Measurements from ENCODE around the gene CWC22. TPM values are rescaled to one million over a fixed set of nuclear protein-coding genes. Genes with fewer than 3 reads are reported as not detected.

CWC22 gene
- total and polyA plus RNA-seq, 2 of the 8 experiments (the other 6 are each of a cell fraction or from before 2014, with no cell fraction given): 3.7 to 34.0 TPM

DNA sequence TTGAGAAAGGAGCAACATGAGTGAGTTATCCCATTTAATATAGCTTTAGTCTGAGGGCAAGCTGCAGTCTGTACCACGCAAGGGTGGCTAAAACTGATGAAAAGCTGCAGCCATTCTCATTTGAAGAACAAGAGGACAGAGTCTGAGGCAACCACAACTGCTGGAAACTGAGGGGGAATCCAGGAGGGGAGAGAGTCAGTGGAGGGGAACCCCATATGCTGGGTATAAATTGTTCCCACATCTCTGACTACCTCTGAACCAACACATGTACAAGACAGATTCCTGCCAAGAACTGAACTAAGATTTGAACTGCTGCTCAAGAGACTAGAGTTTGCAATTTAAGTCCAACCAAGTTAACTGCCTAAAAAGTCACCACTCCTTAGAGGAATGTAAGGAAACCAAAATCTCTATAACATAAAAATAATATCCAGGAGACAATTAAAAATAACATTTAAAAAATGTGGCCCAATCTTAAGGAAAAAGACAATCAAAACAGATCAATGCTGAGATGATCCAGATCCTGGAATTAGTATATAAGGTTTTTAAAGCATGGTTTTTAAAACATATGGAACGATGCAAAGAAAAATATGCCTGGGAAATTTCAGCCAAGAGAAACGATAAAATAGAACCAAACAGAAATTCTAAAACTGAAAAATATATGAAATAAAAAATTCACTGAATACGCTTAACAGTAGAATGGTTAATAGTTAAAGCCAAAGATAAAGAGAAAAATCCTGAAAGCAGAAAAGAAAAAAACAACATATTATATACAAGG lies 11.2 kb downstream of the CWC22 start:
- H2AK5ac ChIP-seq (ENCODE audit: low read depth, low read length): 0 out of 2 replicates have a peak overlapping the region, but pooled peaks have one; percentile 14
- no peak for FAIRE-seq
- H2BK15ac ChIP-seq (ENCODE audit: low read length): no peak overlapping the region
- DNase-seq (ENCODE audit: low read depth in 1 of 2, low spot score in 2 of 2): no peak
- H4K8ac ChIP-seq (ENCODE audit: extremely low read depth, insufficient read depth, low read length): no peak overlapping the region
- H3K79me1 ChIP-seq (ENCODE audit: low read depth, low read length): peaks cover 4% of the 10 kb centered on the region; the same call in 1 of the 2 replicates
- H3K4ac ChIP-seq (replicated peaks; ENCODE audit: insufficient read length, low read depth, low read length): no peak overlapping the region
- no peak overlapping the region for H3K27ac ChIP-seq (ENCODE audit: low read depth, low read length)
- no peak overlapping the region for H2BK20ac ChIP-seq (ENCODE audit: low read length)
- CTCF ChIA-PET (ENCODE audit: partially characterized antibody): interaction anchor here (2.0 kb wide), 1 partner anchor 81 kb away, joined by 9 read pairs; no protein-coding TSS in a partner anchor
- no peaks in the 10 kb centered on the region for H3K9me3 ChIP-seq (ENCODE audit: insufficient read depth in 2 of 2, low read depth in 1 of 2, low read length in 1 of 2)
- peaks cover 0 to 88% of the 10 kb centered on the region in 2 experiments; a peak in 3 of 4 replicates for H3K79me2 ChIP-seq (ENCODE audit: control insufficient read depth in 1 of 2, insufficient read depth in 2 of 2, low read length in 2 of 2)
- H3K9ac ChIP-seq (replicated peaks in 1 of 4; ENCODE audit: extremely low read depth in 1 of 4, low read depth in 3 of 4, low read length in 3 of 4): no peak overlapping the region; a peak in 1 of 7 replicates
- no peak overlapping the region for H4K5ac ChIP-seq (ENCODE audit: insufficient read length, low read depth, low read length)
- no peak overlapping the region for H2BK5ac ChIP-seq (ENCODE audit: low read depth, low read length)
- no peak overlapping the region for H3K23ac ChIP-seq (ENCODE audit: insufficient read length)
- H4K20me1 ChIP-seq (replicated peaks in 1 of 2; ENCODE audit: control insufficient read depth in 1 of 2, insufficient read depth in 2 of 2, low read length in 2 of 2): no peaks in the 10 kb centered on the region
- peaks cover 2 to 6% (median 3%) of the 10 kb centered on the region in 4 experiments; a peak in 4 of 7 replicates for H3K4me1 ChIP-seq (replicated peaks in 1 of 4; ENCODE audit: control insufficient read depth in 3 of 4, insufficient read depth in 4 of 4, low read length in 3 of 4)
- peak overlapping the region; percentile 40; the same call in 1 of the 2 replicates for H2BK12ac ChIP-seq (ENCODE audit: low read depth, low read length)
- H3K4me3 ChIP-seq (ENCODE audit: extremely low read depth in 1 of 4, insufficient read depth in 2 of 4, low read depth in 3 of 4, low read length in 4 of 4): no peak overlapping the region
- POLR2A ChIA-PET (ENCODE audit: partially characterized antibody): interaction anchor here (1.9 kb wide), 1 partner anchor 10 kb away, joined by 5 read pairs; no protein-coding TSS in a partner anchor
- H4K91ac ChIP-seq (replicated peaks; ENCODE audit: insufficient read length, low read length): no peak overlapping the region
- WGBS, 2 experiments (ENCODE audit: extremely low coverage in 1 of 2, insufficient coverage in 1 of 2, insufficient read length in 1 of 2, insufficient replicate concordance in 2 of 2, low coverage in 1 of 2, low lambda C conversion rate in 2 of 2, missing lambda C conversion rate in 1 of 2): 86% methylated on average over 4 of the region's 4 CpGs; no CpG with 5 or more reads in 1 of the 2 experiments
- H3K18ac ChIP-seq (ENCODE audit: extremely low read depth, low read length): no peak overlapping the region; the same call in 1 of the 2 replicates
- H3K27me3 ChIP-seq (replicated peaks in 1 of 4; ENCODE audit: control insufficient read depth in 3 of 4, extremely low read depth in 1 of 4, insufficient read depth in 3 of 4, low read length in 3 of 4): no peaks in the 10 kb centered on the region
- no peak overlapping the region for H3K4me2 ChIP-seq (ENCODE audit: insufficient read depth in 1 of 2, low read depth in 2 of 2, low read length in 2 of 2)
- peaks cover 0 to 15% (median 1%) of the 10 kb centered on the region in 4 experiments; a peak in 3 of 8 replicates for H3K36me3 ChIP-seq (ENCODE audit: control insufficient read depth in 2 of 4, insufficient read depth in 4 of 4, low read length in 3 of 4)
- H3K14ac ChIP-seq (ENCODE audit: insufficient read length): no peak overlapping the region
- no peak overlapping the region for H3K56ac ChIP-seq (replicated peaks; ENCODE audit: insufficient read length, low read depth, low read length)
- no peak overlapping the region for H2BK120ac ChIP-seq (replicated peaks; ENCODE audit: low read depth, low read length)
- no peaks in the 10 kb centered on the region for H3K23me2 ChIP-seq (ENCODE audit: low read depth, low read length)
- H2AFZ ChIP-seq (ENCODE audit: low read length): no peak overlapping the region
- TF ChIP-seq EP300 (IDR thresholded peaks at IDR 0.05; ENCODE audit: borderline replicate concordance in 1 of 2, low read depth in 2 of 2, low read length in 2 of 2) (no peak), HDAC2 (IDR thresholded peaks at IDR 0.05; ENCODE audit: borderline replicate concordance in 1 of 2, low read depth in 2 of 2, low read length in 2 of 2) (no peak), MAFK (IDR thresholded peaks at IDR 0.05; ENCODE audit: low read depth, low read length) (no peak), EZH2 (IDR thresholded peaks at IDR 0.05; ENCODE audit: low read depth, low read length, severe bottlenecking) (no peak), CTBP2 (IDR thresholded peaks at IDR 0.05; ENCODE audit: borderline replicate concordance, insufficient read depth, insufficient read length, low read length) (no peak), KDM5A (IDR thresholded peaks at IDR 0.05; ENCODE audit: low read length) (no peak), SIN3A (conservative IDR thresholded peaks at IDR 0.05 in 1 of 2, IDR thresholded peaks at IDR 0.05 in 1 of 2; ENCODE audit: low read depth in 1 of 2, low read length in 2 of 2) (no peak), POU5F1 (IDR thresholded peaks at IDR 0.05; ENCODE audit: low read depth, low read length) (no peak)

All from H1 (cell line).